LHCN-M2 (cell line): ENCODE data around the gene HCRTR1. TPM values are rescaled to one million over a fixed set of nuclear protein-coding genes. Genes with fewer than 3 reads are reported as not detected.

Experiments
- DNase-seq: peaks from one replicate; pipeline ENCODE4 v3.0.0-alpha.2; 2012; ENCODE audit warnings: low read depth
- total RNA-seq: library from RNA; depleted of rRNA; stranded (reverse); fragments of >200 nt; gene quantifications from 2 replicates; pipeline ENCODE4 v1.2.3, GENCODE V29; 2014

The HCRTR1 gene
- total RNA-seq, 1 experiment from 2014 or later = not detected

GRCh38 chr1:31596737-31597097 is 20.8 kb upstream of the HCRTR1 start:
- no peak for DNase-seq

GRCh38 chr1:31598980-31599379 is 18.5 kb upstream of the HCRTR1 start:
- DNase-seq = no peak

- DNase-seq = no peak
Measured at GRCh38 chr1:31600641-31601040, 16.8 kb upstream of the HCRTR1 start.

- no peak for DNase-seq
Measured at GRCh38 chr1:31602081-31602480, 15.4 kb upstream of the HCRTR1 start.

- peak; percentile 56 for DNase-seq
Measured at GRCh38 chr1:31605908-31606427, 11.5 kb upstream of the HCRTR1 start.

GRCh38 chr1:31607360-31607759 is 10.1 kb upstream of the HCRTR1 start:
- no peak for DNase-seq

- no peak for DNase-seq
Measured at GRCh38 chr1:31609514-31610118, 7.9 kb upstream of the HCRTR1 start.

- DNase-seq = no peak
Measured at GRCh38 chr1:31614414-31615005, 3.0 kb upstream of the HCRTR1 start.

GRCh38 chr1:31615414-31615813 is 2.1 kb upstream of the HCRTR1 start:
- DNase-seq = no peak

- no peak for DNase-seq
Measured at GRCh38 chr1:31615939-31616338, 1.6 kb upstream of the HCRTR1 start.

- DNase-seq = peak; percentile 11
Measured at GRCh38 chr1:31617916-31618746, 642 bp downstream of the HCRTR1 start.

- DNase-seq = no peak
Measured at GRCh38 chr1:31618916-31619846, 1.7 kb downstream of the HCRTR1 start.

GRCh38 chr1:31620631-31621497 is 3.4 kb downstream of the HCRTR1 start:
- DNase-seq = no peak

- no peak for DNase-seq
Measured at GRCh38 chr1:31621498-31621820, 4.0 kb downstream of the HCRTR1 start.

GRCh38 chr1:31621847-31622730 is 4.6 kb downstream of the HCRTR1 start:
- DNase-seq = no peak

- DNase-seq = no peak
Measured at GRCh38 chr1:31623365-31623764, 5.9 kb downstream of the HCRTR1 start.

GRCh38 chr1:31624309-31624708 is 6.8 kb downstream of the HCRTR1 start:
- no peak for DNase-seq

- no peak for DNase-seq
Measured at GRCh38 chr1:31624731-31625514, 7.4 kb downstream of the HCRTR1 start.
